OCI-M2 (cell line): ENCODE measurements around the gene SMIM14.
"Not testable (repeated sequence)": the region's sequence is repeated elsewhere in the genome, so short reads cannot be mapped to it uniquely, and the experiment has no call there.

Experiments
- DNase-seq: peaks from one replicate; lab custom pipeline; 2025; ENCODE audit not compliant: unreplicated experiment; lab: John Stamatoyannopoulos, UW

Gene SMIM14

DNA sequence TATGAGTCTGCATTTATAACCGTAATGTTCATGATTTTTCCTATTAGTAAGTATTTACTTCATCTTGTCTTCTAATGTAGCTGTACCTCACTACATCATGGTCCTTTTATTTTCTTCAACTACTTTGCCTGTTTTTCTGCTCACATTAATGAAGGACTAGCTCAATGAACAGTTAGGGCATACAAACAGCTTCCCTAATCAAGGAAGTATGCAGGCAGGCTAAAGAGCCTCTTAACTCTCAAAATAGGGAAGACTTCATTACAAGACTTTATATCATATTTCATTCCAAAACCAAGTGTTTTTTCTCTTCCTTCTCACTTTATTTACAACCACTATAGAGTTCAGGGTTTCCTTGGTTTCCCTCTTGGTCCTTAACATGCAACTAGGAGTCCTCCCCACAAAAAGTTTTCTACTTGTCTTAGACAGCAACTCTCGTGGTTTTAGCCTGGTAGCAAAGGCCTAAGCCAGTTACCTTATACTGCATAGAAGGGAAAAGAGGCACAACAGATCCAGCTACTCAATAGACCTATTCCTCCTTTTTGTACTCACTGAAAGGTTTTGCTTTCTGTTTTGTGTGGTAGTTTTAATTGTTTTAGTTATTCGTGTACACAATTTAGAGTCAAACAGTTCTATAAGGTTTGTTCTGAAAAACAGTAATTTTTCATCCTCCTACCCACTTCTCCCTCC is 40.8 kb downstream of the SMIM14 start:
- DNase-seq, result no peak

DNA sequence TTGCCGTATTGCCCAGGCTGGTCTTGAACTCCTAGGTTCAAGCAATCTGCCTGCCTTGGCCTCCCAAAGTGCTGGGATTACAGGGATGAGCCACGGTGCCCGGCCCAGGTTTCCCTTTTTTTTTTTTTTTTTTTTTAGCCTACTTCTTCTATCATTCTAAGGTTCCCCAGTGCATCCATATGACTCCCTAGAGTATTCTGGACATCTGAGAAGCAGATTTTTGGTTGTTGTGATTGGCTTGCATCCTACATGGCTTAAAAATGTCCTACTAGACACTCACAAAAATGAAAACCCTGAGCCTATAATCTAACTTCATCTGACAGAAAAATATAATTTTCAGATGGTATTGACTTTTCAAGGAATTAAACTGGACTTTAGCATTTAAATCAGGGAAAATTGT is 41.7 kb downstream of the SMIM14 start:
- no peak for DNase-seq

- DNase-seq, result no peak
Observed at GRCh38 chr4:39591290-39591689, 47.4 kb downstream of the SMIM14 start.

GRCh38 chr4:39587881-39588280 is 50.8 kb downstream of the SMIM14 start:
- DNase-seq, result no peak

GRCh38 chr4:39574946-39575345 is 63.7 kb downstream of the SMIM14 start:
- DNase-seq, result no peak

- DNase-seq, result no peak
Observed at GRCh38 chr4:39571504-39571903, 67.2 kb downstream of the SMIM14 start.

DNA sequence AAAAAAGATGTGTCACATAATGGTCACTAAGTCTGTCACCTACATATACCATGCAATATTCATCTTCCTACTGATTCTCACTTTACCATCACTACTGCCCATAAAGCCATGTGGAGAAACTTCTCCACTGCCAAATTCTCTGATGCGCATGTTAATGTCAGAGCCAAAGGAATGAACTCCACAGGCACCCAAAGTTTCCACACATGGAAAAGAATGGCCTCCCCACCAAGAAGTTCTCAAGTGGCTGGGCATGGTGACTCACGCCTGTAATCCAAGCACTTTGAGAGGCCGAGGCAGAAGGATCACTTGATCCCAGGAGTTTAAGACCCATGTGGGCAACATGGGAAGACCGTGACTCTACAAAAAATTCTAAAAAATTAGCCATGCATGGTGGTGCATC is 67.6 kb downstream of the SMIM14 start:
- no peak for DNase-seq

DNA sequence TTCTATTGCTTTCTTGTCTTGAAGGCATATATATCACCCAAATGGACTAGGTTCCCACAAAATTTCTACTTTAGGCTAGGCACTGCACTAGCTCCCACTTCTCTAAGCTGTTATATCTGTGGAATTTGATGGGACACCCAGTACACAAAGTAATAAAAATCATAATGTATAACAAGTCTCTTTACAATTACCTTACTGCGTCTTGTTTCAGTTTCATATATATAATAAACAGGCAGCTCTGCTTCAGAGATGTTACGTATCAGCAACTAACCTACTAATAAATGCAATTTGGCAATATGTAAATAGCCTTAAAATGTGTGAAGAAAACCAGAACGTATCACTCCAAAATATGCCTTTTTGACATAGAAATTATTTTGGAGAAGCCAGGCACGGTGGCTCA is 69.5 kb downstream of the SMIM14 start:
- DNase-seq, result no peak

DNA sequence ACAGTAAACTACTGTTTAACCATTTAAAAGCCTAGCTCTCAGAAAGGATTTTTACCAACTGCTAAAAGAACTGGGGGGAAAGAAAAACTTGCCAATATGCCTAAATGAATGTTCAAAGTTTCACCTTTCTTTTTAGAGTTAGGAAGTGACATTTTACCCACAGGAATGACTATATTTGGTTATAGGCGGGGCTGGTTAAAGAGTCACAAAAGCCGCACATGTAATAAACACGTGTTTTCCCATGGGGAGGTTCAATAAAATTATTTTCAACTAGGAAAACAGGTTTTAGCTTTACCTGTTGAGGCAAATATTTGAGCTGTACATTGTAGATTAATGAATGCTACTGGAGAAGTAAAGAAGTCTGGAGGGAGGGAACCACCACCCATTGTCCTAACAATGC is 69.9 kb downstream of the SMIM14 start:
- no peak for DNase-seq

DNA sequence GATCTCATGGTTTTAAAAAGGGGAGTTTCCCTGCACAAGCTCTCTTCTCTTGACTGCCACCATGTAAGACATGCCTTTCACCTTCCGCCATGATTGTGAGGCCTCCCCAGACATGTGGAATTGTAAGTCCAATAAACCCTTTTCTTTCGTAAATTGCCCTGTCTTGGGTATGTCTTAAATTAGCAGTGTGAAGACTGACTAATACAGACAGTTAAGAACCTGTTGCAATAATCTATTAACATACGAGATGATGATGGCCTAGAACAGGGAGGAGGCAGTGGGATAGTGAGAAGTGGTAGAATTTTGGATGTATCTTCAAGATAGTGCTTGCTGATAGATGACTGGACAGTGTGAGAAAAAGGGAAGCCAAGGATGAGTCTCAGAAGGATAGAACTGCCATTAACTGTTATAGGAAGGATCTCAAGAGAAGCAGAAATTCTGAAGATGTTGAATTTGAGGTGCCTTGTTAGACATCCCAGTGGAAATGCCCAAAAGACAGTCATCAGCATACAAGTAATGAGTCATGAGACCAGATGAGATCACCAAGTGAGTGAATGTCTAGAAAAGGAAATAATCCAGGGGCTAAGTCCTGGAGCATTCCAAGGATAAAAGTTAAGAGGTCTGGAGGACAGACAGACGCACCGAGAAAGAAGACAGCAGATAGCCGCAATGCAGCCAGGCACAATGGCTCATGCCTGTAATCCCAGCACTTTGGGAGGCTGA is 72.6 kb downstream of the SMIM14 start:
- no peak for DNase-seq

DNA sequence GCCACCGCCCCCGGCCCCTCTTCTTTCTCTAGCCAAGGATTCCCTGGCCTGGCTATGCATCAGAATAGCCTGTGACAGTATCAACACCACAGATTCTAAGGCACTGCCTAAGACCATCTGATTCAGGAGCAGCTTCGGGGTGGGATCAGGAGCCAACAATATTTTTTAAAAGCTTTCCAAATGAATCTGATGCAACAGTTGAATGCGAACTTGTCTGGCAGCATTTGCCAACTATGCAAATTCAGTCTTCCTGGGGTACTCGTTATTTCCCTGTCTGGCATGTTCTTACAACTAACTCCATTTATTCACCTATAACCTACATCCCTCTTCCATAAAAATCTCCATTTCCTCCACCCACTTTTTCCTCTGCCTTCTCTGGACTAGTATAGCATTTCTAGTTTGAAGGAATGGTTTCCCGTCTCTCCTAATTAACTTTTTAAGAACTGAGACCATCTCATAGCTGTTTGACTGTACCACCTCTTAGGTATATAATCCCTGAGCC is 75.3 kb downstream of the SMIM14 start:
- no peak for DNase-seq

- DNase-seq, result no peak
Observed at GRCh38 chr4:39562792-39563191, 75.9 kb downstream of the SMIM14 start.

- DNase-seq, result no peak
Observed at GRCh38 chr4:39559626-39560025, 79.0 kb downstream of the SMIM14 start.

- no peak for DNase-seq
Observed at GRCh38 chr4:39555472-39555871, 83.2 kb downstream of the SMIM14 start.

- no peak for DNase-seq
Observed at GRCh38 chr4:39548425-39549067, 90.1 kb downstream of the SMIM14 start.

DNA sequence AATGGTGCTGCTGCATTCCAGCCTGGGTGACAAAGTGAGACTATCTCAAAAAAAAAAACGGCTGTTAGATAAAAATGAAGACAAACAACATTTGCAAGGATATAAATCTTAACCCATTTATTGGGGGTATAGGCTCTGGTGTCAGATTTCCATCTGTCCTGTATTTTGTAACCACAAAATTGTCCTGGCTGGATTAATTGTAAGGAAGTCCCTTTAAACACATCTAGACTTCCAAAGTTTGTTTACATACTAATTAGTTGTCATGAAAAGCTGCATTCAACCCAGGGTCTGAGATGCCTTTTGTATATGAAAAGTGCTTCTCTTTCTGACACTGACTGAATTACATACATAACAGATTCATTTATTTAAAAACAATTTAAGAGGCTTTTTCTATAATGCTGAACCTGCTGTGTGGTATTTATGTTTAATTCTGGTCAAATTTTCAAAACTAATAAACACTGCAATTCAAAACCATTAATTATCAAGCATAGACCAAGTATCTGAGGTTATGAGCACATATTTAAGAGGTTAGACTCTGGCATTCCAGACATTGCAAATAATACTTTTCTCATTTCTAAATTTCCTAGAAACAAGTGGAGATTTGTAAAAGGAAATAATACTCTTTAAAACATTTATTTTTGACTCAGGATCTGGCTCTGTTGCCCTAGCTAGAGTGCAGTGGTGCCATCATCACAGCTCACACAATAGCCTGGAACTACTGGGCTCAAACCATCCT is 93.9 kb downstream of the SMIM14 start:
- no peak for DNase-seq

DNA sequence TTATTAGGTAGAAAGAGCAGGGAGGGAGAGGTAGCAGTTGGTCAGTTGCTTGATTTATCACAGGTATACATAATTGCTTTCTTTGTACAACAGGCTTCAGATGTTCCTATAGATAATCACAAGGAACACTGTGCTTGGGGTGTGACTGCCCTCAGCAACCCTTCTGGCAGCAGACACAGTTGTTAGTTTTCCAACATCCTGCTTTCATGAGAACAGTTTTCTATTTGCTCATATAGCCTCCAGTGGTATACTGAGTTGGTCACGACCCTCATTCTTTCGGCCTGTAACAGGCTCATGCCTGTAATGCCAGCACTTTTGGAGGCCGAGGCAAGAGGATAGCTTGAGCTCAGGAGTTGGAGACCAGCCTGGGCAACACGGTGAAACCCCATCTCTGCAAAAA is 94.6 kb downstream of the SMIM14 start:
- DNase-seq, result not testable (repeated sequence)

- DNase-seq, result no peak
Observed at GRCh38 chr4:39543034-39543433, 95.6 kb downstream of the SMIM14 start.

- no peak for DNase-seq
Observed at GRCh38 chr4:39542611-39543012, 96.1 kb downstream of the SMIM14 start.

DNA sequence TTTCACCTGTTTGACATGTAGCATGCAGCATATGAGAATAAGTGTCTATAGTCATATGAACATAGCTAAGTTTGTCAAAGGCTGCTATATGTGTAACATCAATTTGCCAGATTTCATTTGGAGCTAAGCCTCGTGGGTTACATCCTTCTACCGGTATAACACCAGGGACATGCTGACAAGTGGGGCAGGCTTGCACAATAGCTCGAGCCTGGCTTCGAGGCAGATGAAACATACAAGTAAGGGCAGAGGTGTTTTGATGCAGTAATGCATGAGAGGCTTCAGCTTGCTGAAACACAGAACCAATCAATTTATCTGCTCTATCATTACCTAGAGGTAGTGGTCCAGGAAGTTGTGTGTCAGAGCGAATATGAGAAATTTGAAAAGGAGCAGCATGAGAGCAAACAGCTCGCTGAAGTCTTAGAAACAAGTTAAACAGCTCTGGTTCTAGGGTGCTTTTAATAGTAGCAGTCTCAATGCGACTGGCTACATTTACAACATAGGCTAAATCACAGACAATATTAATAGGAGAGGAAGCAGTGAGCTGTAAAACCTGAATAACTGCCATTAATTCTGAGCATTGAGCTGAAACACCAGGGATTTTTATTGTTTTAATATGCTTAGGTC is 96.6 kb downstream of the SMIM14 start:
- DNase-seq, result no peak

DNA sequence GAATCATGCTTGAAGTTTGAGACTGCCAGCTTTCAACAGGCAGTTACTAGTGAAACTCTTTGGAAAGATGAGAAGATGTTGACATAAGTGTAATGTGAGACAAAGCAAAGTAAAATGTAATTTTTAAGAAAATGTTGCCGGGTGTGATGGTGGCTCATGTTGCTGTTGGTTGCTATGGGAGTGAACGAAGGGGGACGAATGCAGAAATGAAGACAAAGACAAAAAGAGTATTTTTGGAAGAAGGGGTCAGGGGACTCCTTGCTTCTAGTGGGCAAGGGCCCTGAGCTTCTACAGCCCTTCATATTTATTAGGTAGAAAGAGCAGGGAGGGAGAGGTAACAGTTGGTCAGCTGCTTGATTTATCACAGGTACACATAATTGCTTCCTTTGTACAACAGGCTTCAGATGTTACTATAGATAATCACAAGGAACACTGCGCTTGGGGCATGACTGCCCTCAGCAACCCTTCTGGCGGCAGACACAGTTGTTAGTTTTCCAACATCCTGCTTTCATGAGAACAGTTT is 99.5 kb downstream of the SMIM14 start:
- no peak for DNase-seq
